ENCODE data around the gene POU2F3. TPM values are rescaled to one million over a fixed set of nuclear protein-coding genes. Genes with fewer than 3 reads are reported as not detected.
A peak's percentile ranks its signal among the peaks of the same experiment; 100 is the strongest.

POU2F3 gene
- total and polyA plus RNA-seq, 2 of the 13 experiments (the other 11 are each of a cell fraction or from before 2014, with no cell fraction given): not detected

DNA sequence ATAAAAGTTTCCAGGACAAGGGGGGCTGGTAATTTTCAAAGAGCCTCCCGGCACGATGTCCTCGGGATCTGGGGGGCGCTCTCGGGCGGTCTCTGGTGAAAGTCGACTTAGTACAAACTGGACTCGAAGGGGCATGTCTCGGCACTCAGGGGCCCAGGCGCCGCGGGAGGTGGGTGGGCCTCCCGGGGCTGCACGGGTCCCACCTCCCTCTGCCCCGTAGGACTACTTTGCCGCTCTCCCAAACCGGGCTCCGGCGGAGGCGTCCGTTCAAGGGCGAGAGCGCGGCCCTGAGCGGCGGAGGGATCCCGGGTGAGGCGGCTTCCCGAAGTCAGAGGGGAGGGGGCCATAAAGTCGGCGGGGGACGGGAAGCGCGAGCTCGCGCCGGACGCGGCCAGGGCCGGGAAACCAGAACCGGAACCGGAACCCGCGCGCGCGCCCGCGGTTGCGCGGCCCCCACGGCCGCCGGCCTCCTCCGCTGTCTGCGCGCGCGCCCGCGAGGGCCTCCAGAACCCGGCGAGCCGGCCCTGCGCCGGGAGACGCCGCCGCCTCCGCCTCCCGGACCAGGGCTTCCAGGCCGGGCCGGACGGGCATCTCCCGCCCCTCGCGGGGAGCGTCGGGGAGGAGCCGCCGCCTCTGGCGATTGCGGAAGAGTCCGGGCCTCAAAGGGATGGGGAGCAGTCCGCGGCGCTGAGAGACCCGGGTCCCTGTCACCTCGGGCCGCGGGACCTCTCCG, 96.1 kb downstream of the POU2F3 start, which contains the start of gene ARHGEF12 (continued):
- TF ChIP-seq, protein P1, sequence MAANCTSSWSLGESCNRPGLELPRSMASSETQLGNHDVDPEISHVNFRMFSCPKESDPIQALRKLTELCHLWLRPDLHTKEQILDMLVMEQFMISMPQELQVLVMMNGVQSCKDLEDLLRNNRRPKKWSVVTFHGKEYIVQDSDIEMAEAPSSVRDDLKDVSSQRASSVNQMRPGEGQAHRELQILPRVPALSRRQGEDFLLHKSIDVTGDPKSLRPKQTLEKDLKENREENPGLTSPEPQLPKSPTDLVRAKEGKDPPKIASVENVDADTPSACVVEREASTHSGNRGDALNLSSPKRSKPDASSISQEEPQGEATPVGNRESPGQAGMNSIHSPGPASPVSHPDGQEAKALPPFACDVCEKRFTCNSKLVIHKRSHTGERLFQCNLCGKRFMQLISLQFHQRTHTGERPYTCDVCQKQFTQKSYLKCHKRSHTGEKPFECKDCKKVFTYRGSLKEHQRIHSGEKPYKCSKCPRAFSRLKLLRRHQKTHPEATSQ (CRISPR knock-in tag; IDR thresholded peaks at IDR 0.05; ENCODE audit: borderline replicate concordance): peak; percentile 98; the same call in 1 of the 2 replicates
- TF ChIP-seq TCF7L2 (IDR thresholded peaks at IDR 0.05; ENCODE audit: low read depth, low read length) (no peak), FOXC1 (CRISPR knock-in tag; IDR thresholded peaks at IDR 0.05; ENCODE audit: borderline replicate concordance) (peak; percentile 61; the same call in 1 of the 2 replicates), ZNF143 (CRISPR knock-in tag; IDR thresholded peaks at IDR 0.05) (no peak), ZFP36L2 (CRISPR knock-in tag; IDR thresholded peaks at IDR 0.05) (no peak), BORCS8-MEF2B (CRISPR knock-in tag; IDR thresholded peaks at IDR 0.05) (peak; percentile 74), PAWR (CRISPR knock-in tag; IDR thresholded peaks at IDR 0.05; ENCODE audit: borderline replicate concordance) (no peak), ZNF556 (CRISPR knock-in tag; IDR thresholded peaks at IDR 0.05; ENCODE audit: borderline replicate concordance) (peak; percentile 91; the same call in 1 of the 2 replicates), SUZ12 (IDR thresholded peaks at IDR 0.05; ENCODE audit: low read depth, low read length) (no peak), PHF5A (CRISPR knock-in tag; IDR thresholded peaks at IDR 0.05; ENCODE audit: low read depth, unreplicated experiment) (peak; percentile 47), RBFOX2 (IDR thresholded peaks at IDR 0.05; ENCODE audit: low read depth, low read length) (peak; percentile 84), HOXD1 (CRISPR knock-in tag; IDR thresholded peaks at IDR 0.05) (no peak), EED (CRISPR knock-in tag; IDR thresholded peaks at IDR 0.05) (no peak), ETV6 (CRISPR knock-in tag; conservative IDR thresholded peaks at IDR 0.05) (peak; percentile 30; the same call in 1 of the 2 replicates), ZNF383 (CRISPR knock-in tag; IDR thresholded peaks at IDR 0.05; ENCODE audit: borderline replicate concordance) (no peak), ZNF678 (CRISPR knock-in tag; IDR thresholded peaks at IDR 0.05) (no peak)
- TF ChIP-seq, protein P2, sequence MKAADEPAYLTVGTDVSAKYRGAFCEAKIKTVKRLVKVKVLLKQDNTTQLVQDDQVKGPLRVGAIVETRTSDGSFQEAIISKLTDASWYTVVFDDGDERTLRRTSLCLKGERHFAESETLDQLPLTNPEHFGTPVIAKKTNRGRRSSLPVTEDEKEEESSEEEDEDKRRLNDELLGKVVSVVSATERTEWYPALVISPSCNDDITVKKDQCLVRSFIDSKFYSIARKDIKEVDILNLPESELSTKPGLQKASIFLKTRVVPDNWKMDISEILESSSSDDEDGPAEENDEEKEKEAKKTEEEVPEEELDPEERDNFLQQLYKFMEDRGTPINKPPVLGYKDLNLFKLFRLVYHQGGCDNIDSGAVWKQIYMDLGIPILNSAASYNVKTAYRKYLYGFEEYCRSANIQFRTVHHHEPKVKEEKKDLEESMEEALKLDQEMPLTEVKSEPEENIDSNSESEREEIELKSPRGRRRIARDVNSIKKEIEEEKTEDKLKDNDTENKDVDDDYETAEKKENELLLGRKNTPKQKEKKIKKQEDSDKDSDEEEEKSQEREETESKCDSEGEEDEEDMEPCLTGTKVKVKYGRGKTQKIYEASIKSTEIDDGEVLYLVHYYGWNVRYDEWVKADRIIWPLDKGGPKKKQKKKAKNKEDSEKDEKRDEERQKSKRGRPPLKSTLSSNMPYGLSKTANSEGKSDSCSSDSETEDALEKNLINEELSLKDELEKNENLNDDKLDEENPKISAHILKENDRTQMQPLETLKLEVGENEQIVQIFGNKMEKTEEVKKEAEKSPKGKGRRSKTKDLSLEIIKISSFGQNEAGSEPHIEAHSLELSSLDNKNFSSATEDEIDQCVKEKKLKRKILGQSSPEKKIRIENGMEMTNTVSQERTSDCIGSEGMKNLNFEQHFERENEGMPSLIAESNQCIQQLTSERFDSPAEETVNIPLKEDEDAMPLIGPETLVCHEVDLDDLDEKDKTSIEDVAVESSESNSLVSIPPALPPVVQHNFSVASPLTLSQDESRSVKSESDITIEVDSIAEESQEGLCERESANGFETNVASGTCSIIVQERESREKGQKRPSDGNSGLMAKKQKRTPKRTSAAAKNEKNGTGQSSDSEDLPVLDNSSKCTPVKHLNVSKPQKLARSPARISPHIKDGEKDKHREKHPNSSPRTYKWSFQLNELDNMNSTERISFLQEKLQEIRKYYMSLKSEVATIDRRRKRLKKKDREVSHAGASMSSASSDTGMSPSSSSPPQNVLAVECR (CRISPR knock-in tag; IDR thresholded peaks at IDR 0.05; ENCODE audit: borderline replicate concordance): peak; percentile 84
- TF ChIP-seq, protein P3, sequence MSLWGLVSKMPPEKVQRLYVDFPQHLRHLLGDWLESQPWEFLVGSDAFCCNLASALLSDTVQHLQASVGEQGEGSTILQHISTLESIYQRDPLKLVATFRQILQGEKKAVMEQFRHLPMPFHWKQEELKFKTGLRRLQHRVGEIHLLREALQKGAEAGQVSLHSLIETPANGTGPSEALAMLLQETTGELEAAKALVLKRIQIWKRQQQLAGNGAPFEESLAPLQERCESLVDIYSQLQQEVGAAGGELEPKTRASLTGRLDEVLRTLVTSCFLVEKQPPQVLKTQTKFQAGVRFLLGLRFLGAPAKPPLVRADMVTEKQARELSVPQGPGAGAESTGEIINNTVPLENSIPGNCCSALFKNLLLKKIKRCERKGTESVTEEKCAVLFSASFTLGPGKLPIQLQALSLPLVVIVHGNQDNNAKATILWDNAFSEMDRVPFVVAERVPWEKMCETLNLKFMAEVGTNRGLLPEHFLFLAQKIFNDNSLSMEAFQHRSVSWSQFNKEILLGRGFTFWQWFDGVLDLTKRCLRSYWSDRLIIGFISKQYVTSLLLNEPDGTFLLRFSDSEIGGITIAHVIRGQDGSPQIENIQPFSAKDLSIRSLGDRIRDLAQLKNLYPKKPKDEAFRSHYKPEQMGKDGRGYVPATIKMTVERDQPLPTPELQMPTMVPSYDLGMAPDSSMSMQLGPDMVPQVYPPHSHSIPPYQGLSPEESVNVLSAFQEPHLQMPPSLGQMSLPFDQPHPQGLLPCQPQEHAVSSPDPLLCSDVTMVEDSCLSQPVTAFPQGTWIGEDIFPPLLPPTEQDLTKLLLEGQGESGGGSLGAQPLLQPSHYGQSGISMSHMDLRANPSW (CRISPR knock-in tag; IDR thresholded peaks at IDR 0.05; ENCODE audit: borderline replicate concordance): no peak
